ENCODE data around the gene DPP9. TPM values are rescaled to one million over a fixed set of nuclear protein-coding genes. Genes with fewer than 3 reads are reported as not detected.
"Not testable (repeated sequence)": the region's sequence is repeated elsewhere in the genome, so short reads cannot be mapped to it uniquely, and the experiment has no call there.

Gene DPP9
- total and polyA plus RNA-seq, 2 of the 13 experiments (the other 11 are each of a cell fraction or from before 2014, with no cell fraction given) = 8.4 to 25.8 TPM

DNA sequence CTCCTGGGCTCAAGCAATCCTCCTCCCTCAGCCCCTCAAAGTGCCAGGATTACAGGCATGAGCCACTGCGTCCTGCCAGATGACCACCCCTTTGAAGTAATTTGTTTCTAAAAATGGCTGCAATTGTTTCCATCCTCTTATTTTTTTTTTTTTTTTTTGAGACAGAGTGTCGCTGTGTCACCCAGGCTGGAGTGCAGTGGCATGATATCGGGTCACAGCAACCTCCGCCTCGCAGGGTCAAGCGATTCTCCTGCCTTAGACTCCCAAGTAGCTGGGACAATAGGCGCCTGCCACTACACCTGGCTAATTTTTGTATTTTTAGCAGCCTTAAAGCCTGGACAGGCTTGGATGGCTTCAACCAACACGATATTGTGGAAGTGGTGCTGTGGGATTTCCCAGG, 22.3 kb upstream of the DPP9 start (continued):
- TF ChIP-seq, protein P1, sequence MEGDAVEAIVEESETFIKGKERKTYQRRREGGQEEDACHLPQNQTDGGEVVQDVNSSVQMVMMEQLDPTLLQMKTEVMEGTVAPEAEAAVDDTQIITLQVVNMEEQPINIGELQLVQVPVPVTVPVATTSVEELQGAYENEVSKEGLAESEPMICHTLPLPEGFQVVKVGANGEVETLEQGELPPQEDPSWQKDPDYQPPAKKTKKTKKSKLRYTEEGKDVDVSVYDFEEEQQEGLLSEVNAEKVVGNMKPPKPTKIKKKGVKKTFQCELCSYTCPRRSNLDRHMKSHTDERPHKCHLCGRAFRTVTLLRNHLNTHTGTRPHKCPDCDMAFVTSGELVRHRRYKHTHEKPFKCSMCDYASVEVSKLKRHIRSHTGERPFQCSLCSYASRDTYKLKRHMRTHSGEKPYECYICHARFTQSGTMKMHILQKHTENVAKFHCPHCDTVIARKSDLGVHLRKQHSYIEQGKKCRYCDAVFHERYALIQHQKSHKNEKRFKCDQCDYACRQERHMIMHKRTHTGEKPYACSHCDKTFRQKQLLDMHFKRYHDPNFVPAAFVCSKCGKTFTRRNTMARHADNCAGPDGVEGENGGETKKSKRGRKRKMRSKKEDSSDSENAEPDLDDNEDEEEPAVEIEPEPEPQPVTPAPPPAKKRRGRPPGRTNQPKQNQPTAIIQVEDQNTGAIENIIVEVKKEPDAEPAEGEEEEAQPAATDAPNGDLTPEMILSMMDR (CRISPR knock-in tag; IDR thresholded peaks at IDR 0.05) = no peak
- no peak for TF ChIP-seq AFF4 (CRISPR knock-in tag; IDR thresholded peaks at IDR 0.05)
- no peak for TF ChIP-seq CCDC6 (CRISPR knock-in tag; IDR thresholded peaks at IDR 0.05)
- no peak for TF ChIP-seq ZNF451 (CRISPR knock-in tag; IDR thresholded peaks at IDR 0.05)
- TF ChIP-seq, protein P2, sequence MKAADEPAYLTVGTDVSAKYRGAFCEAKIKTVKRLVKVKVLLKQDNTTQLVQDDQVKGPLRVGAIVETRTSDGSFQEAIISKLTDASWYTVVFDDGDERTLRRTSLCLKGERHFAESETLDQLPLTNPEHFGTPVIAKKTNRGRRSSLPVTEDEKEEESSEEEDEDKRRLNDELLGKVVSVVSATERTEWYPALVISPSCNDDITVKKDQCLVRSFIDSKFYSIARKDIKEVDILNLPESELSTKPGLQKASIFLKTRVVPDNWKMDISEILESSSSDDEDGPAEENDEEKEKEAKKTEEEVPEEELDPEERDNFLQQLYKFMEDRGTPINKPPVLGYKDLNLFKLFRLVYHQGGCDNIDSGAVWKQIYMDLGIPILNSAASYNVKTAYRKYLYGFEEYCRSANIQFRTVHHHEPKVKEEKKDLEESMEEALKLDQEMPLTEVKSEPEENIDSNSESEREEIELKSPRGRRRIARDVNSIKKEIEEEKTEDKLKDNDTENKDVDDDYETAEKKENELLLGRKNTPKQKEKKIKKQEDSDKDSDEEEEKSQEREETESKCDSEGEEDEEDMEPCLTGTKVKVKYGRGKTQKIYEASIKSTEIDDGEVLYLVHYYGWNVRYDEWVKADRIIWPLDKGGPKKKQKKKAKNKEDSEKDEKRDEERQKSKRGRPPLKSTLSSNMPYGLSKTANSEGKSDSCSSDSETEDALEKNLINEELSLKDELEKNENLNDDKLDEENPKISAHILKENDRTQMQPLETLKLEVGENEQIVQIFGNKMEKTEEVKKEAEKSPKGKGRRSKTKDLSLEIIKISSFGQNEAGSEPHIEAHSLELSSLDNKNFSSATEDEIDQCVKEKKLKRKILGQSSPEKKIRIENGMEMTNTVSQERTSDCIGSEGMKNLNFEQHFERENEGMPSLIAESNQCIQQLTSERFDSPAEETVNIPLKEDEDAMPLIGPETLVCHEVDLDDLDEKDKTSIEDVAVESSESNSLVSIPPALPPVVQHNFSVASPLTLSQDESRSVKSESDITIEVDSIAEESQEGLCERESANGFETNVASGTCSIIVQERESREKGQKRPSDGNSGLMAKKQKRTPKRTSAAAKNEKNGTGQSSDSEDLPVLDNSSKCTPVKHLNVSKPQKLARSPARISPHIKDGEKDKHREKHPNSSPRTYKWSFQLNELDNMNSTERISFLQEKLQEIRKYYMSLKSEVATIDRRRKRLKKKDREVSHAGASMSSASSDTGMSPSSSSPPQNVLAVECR (CRISPR knock-in tag; IDR thresholded peaks at IDR 0.05; ENCODE audit: borderline replicate concordance) = no peak
- no peak for TF ChIP-seq XBP1 (CRISPR knock-in tag; IDR thresholded peaks at IDR 0.05)
- TF ChIP-seq, protein P3, sequence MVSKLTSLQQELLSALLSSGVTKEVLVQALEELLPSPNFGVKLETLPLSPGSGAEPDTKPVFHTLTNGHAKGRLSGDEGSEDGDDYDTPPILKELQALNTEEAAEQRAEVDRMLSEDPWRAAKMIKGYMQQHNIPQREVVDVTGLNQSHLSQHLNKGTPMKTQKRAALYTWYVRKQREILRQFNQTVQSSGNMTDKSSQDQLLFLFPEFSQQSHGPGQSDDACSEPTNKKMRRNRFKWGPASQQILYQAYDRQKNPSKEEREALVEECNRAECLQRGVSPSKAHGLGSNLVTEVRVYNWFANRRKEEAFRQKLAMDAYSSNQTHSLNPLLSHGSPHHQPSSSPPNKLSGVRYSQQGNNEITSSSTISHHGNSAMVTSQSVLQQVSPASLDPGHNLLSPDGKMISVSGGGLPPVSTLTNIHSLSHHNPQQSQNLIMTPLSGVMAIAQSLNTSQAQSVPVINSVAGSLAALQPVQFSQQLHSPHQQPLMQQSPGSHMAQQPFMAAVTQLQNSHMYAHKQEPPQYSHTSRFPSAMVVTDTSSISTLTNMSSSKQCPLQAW (CRISPR knock-in tag; IDR thresholded peaks at IDR 0.05) = no peak
- TF ChIP-seq ZNF205 (CRISPR knock-in tag; IDR thresholded peaks at IDR 0.05) = no peak

- Histone ChIP-seq H3K4me2 (ENCODE audit: low read depth, low read length) (0 out of 2 replicates have a peak overlapping the region, but pooled peaks have one; percentile 53), H3K27me3 (ENCODE audit: control insufficient read depth in 1 of 2, insufficient read depth in 2 of 2, low read length in 2 of 2) (peaks cover 5 to 35% of the 10 kb centered on the region in 2 experiments), H3K4me1 (ENCODE audit: insufficient read depth, low read length) (peaks cover 35% of the 10 kb centered on the region)
- H3K36me3 ChIP-seq (replicated peaks in 1 of 2; ENCODE audit: control insufficient read depth in 1 of 2, insufficient read depth in 2 of 2, low read length in 2 of 2); H4K20me1 ChIP-seq (ENCODE audit: insufficient read depth, low read length); POLR2A ChIA-PET; H3K27ac ChIP-seq (ENCODE audit: extremely low read length, insufficient read depth, low read length); CTCF ChIA-PET (ENCODE audit: low intra/inter-chr PET ratio, low total read pairs); H3K79me2 ChIP-seq (ENCODE audit: insufficient read depth, low read length); intact Hi-C loops (cut with micrococcal nuclease; ENCODE audit: unreplicated experiment); H2AFZ ChIP-seq (ENCODE audit: low read length); H3K9ac ChIP-seq (ENCODE audit: insufficient read depth, low read depth, low read length); FAIRE-seq; H3K9me3 ChIP-seq (ENCODE audit: low read length); in situ Hi-C loops (cut with HindIII; ENCODE audit: extremely low pct_ligation_motif_present, low pct_unique_long_range_greater_than_20kb); BruUV-seq (replicated peaks); DNase-seq (ENCODE audit: low spot score); H3K4me3 ChIP-seq (replicated peaks in 1 of 3; ENCODE audit: insufficient read depth in 1 of 3, low read depth in 2 of 3, low read length in 3 of 3); ATAC-seq: not testable (repeated sequence)
- WGBS (ENCODE audit: low lambda C conversion rate) = 47% methylated on average over 10 of the region's 10 CpGs
Measured at GRCh38 chr19:4745175-4745574, 21.5 kb upstream of the DPP9 start.
